Measurements from ENCODE around the gene SLITRK1. TPM values are rescaled to one million over a fixed set of nuclear protein-coding genes. Genes with fewer than 3 reads are reported as not detected.

SLITRK1 gene
- total and polyA plus RNA-seq, 2 donors (not counting 1 experiment from before 2014, with no cell fraction given), result 0.02 TPM; not detected in 1

DNA sequence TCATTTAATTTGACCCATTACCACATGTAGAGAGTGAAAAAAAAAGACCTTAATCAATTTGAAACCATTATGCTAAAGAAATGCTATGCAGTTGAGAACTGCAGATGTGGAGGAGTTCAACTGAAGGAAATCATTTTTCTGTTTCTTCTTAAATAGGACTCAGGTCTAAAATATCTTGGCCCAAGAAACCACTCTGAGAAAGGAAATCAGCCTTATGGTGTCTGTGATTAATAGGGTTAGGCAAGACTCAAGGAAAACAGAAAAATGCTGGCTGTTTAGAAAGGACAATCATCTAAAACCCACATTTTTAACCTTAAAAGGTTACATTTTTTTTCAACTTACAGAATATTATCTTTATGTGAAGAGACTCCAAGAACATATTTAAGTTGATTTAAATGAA lies 1.9 kb upstream of the SLITRK1 start:
- TF ChIP-seq, protein P1, sequence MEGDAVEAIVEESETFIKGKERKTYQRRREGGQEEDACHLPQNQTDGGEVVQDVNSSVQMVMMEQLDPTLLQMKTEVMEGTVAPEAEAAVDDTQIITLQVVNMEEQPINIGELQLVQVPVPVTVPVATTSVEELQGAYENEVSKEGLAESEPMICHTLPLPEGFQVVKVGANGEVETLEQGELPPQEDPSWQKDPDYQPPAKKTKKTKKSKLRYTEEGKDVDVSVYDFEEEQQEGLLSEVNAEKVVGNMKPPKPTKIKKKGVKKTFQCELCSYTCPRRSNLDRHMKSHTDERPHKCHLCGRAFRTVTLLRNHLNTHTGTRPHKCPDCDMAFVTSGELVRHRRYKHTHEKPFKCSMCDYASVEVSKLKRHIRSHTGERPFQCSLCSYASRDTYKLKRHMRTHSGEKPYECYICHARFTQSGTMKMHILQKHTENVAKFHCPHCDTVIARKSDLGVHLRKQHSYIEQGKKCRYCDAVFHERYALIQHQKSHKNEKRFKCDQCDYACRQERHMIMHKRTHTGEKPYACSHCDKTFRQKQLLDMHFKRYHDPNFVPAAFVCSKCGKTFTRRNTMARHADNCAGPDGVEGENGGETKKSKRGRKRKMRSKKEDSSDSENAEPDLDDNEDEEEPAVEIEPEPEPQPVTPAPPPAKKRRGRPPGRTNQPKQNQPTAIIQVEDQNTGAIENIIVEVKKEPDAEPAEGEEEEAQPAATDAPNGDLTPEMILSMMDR (conservative IDR thresholded peaks at IDR 0.05 in 1 of 2, IDR thresholded peaks at IDR 0.05 in 1 of 2; ENCODE audit: low read depth in 1 of 2, low read length in 2 of 2), result no peak
- TF ChIP-seq EZH2 (IDR thresholded peaks at IDR 0.05; ENCODE audit: low read length, missing control alignments), result no peak
- DNase-seq (ENCODE audit: low read depth in 2 of 2), result no peak
- no peaks in the 10 kb centered on the region for H3K4me1 ChIP-seq (ENCODE audit: control insufficient read depth, extremely low read depth, insufficient read depth, low read length)

DNA sequence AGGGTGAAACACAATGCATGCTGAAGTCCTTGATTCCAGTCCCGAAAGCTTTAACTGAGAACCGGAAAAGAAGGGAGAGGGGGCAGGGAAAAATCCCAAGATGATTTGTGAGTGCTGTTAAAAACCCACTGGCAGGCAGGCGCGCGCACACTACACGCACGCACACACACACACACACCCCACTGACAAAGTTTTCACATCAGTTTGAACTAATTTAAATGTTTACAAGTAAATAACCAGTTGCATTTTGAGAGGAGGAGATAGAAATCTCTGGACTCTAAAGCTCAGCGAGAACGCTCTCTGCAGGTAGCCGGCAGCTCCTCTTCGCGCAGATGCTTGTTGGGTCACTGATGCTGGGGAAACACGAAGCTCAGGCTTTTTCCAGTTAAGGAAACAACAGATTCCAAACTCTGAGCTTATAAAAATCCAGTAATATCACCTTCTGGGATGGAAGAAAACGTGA lies 818 bp upstream of the SLITRK1 start:
- Histone ChIP-seq H3K4me3 (replicated peaks in 1 of 4; ENCODE audit: control extremely low read depth in 1 of 4, insufficient read depth in 1 of 4, low read depth in 3 of 4, low read length in 4 of 4) (peak overlapping the region in 1 of 4 experiments; percentile 25), H3K9me3 (ENCODE audit: control insufficient read depth, insufficient read depth, low read depth, low read length) (no peaks in the 10 kb centered on the region), H3K27ac (ENCODE audit: insufficient read depth, low read length) (no peak overlapping the region), H3K27me3 (ENCODE audit: control insufficient read depth, insufficient read depth, low read length) (no peaks in the 10 kb centered on the region), H3K4me2 (ENCODE audit: extremely low read depth, insufficient read depth, low read length) (no peak overlapping the region), H4K20me1 (ENCODE audit: control insufficient read depth, extremely low read depth, insufficient read depth, low read length) (no peaks in the 10 kb centered on the region), H3K79me2 (ENCODE audit: control insufficient read depth, insufficient read depth, low read length) (no peaks in the 10 kb centered on the region), H3K36me3 (ENCODE audit: control insufficient read depth, insufficient read depth, low read length) (no peaks in the 10 kb centered on the region), H2AFZ (ENCODE audit: low read length) (no peak overlapping the region), H3K4me1 (ENCODE audit: control insufficient read depth, extremely low read depth, insufficient read depth, low read length) (no peaks in the 10 kb centered on the region), H3K9ac (ENCODE audit: insufficient read depth, low read length) (no peak overlapping the region)
- no peak for DNase-seq (ENCODE audit: low read depth in 2 of 2)
- no peak for TF ChIP-seq EZH2 (IDR thresholded peaks at IDR 0.05; ENCODE audit: low read length, missing control alignments)
- TF ChIP-seq, protein P1 (conservative IDR thresholded peaks at IDR 0.05 in 1 of 2, IDR thresholded peaks at IDR 0.05 in 1 of 2; ENCODE audit: low read depth in 1 of 2, low read length in 2 of 2), result no peak

More for the DNA sequence above, 1.9 kb upstream of the SLITRK1 start:
- H3K4me3 ChIP-seq (replicated peaks in 1 of 4; ENCODE audit: control extremely low read depth in 1 of 4, insufficient read depth in 1 of 4, low read depth in 3 of 4, low read length in 4 of 4), result no peak overlapping the region
- H3K4me2 ChIP-seq (ENCODE audit: extremely low read depth, insufficient read depth, low read length), result no peak overlapping the region
- H3K27me3 ChIP-seq (ENCODE audit: control insufficient read depth, insufficient read depth, low read length), result no peaks in the 10 kb centered on the region
- H3K79me2 ChIP-seq (ENCODE audit: control insufficient read depth, insufficient read depth, low read length), result no peaks in the 10 kb centered on the region
- no peak overlapping the region for H3K9ac ChIP-seq (ENCODE audit: insufficient read depth, low read length)
- H3K27ac ChIP-seq (ENCODE audit: insufficient read depth, low read length), result no peak overlapping the region
- no peaks in the 10 kb centered on the region for H3K9me3 ChIP-seq (ENCODE audit: control insufficient read depth, insufficient read depth, low read depth, low read length)
- H4K20me1 ChIP-seq (ENCODE audit: control insufficient read depth, extremely low read depth, insufficient read depth, low read length), result no peaks in the 10 kb centered on the region
- H2AFZ ChIP-seq (ENCODE audit: low read length), result no peak overlapping the region
- H3K36me3 ChIP-seq (ENCODE audit: control insufficient read depth, insufficient read depth, low read length), result no peaks in the 10 kb centered on the region

DNA sequence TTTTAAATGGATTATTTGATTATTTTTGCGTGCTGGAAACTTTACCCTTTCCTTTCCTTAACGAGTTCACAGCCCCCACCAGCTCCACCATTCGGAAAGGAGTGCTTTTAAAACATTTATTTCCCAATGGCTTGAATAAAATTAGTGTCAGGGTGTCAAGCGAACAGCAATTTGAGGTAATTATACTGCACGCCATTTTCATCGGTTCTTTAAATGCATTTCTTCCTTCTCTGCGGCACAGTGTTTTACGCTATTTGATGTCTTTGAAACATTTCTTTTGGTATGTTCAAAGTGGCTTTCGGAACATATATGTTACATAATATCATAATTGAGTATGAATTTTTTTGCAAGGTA lies 309 bp upstream of the SLITRK1 start:
- Histone ChIP-seq H3K4me2 (ENCODE audit: extremely low read depth, insufficient read depth, low read length) (no peak overlapping the region), H3K4me1 (ENCODE audit: control insufficient read depth, extremely low read depth, insufficient read depth, low read length) (no peaks in the 10 kb centered on the region), H3K9me3 (ENCODE audit: control insufficient read depth, insufficient read depth, low read depth, low read length) (no peaks in the 10 kb centered on the region), H4K20me1 (ENCODE audit: control insufficient read depth, extremely low read depth, insufficient read depth, low read length) (no peaks in the 10 kb centered on the region), H3K36me3 (ENCODE audit: control insufficient read depth, insufficient read depth, low read length) (no peaks in the 10 kb centered on the region), H2AFZ (ENCODE audit: low read length) (no peak overlapping the region), H3K79me2 (ENCODE audit: control insufficient read depth, insufficient read depth, low read length) (no peaks in the 10 kb centered on the region), H3K4me3 (replicated peaks in 1 of 4; ENCODE audit: control extremely low read depth in 1 of 4, insufficient read depth in 1 of 4, low read depth in 3 of 4, low read length in 4 of 4) (peak overlapping the region in 1 of 4 experiments; percentile 25), H3K27me3 (ENCODE audit: control insufficient read depth, insufficient read depth, low read length) (no peaks in the 10 kb centered on the region), H3K27ac (ENCODE audit: insufficient read depth, low read length) (no peak overlapping the region), H3K9ac (ENCODE audit: insufficient read depth, low read length) (no peak overlapping the region)
- TF ChIP-seq, protein P1 (conservative IDR thresholded peaks at IDR 0.05 in 1 of 2, IDR thresholded peaks at IDR 0.05 in 1 of 2; ENCODE audit: low read depth in 1 of 2, low read length in 2 of 2), result no peak
- TF ChIP-seq EZH2 (IDR thresholded peaks at IDR 0.05; ENCODE audit: low read length, missing control alignments), result no peak
- no peak for DNase-seq (ENCODE audit: low read depth in 2 of 2)
